ENCODE data around the gene PTPRN2. TPM values are rescaled to one million over a fixed set of nuclear protein-coding genes. Genes with fewer than 3 reads are reported as not detected.

PTPRN2 gene
- polyA plus RNA-seq, 4 donors = 1.6 to 11.7 (median 4.0) TPM

DNA sequence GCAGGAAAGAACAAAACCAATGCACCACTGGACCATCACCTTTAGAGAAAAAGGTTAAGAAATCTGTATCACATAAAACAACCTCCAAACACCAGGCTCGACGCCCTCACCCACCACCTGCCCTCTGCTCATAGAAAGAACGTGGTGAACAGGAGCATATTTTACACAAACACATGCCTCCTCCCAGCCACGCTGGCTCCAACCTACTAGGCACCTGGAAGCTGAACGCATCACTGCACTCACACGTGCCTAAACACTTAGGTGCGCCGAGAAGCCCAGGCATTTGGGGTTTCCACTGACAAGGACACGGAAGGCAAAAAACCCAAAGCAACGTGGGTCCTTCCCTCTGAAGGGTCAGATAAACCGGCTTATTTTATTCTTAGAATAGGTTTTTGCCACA is 56.0 kb downstream of the PTPRN2 start:
- Histone ChIP-seq H3K9me3 (ENCODE audit: control insufficient read depth in 2 of 2, insufficient read depth in 1 of 2, low read depth in 1 of 2, low read length in 1 of 2) (no peaks in the 10 kb centered on the region), H3K27me3 (ENCODE audit: control insufficient read depth in 3 of 3, insufficient read depth in 3 of 3, low read length in 3 of 3) (no peaks in the 10 kb centered on the region), H3K4me1 (ENCODE audit: control insufficient read depth in 3 of 3, insufficient read depth in 2 of 3, low read depth in 1 of 3, low read length in 2 of 3) (no peaks in the 10 kb centered on the region), H3K36me3 (ENCODE audit: control insufficient read depth in 3 of 3, insufficient read depth in 2 of 3, low read depth in 1 of 3, low read length in 3 of 3) (no peaks in the 10 kb centered on the region), H3K27ac (ENCODE audit: low read depth in 1 of 3, low read length in 2 of 3) (no peak overlapping the region), H3K4me3 (ENCODE audit: low read depth in 1 of 3, low read length in 3 of 3) (no peak overlapping the region)
- WGBS, 3 donors = 78 to 81% (median 80%) methylated on average over 11 of the region's 11 CpGs
- FAIRE-seq (no peak), DNase-seq (no peak)

DNA sequence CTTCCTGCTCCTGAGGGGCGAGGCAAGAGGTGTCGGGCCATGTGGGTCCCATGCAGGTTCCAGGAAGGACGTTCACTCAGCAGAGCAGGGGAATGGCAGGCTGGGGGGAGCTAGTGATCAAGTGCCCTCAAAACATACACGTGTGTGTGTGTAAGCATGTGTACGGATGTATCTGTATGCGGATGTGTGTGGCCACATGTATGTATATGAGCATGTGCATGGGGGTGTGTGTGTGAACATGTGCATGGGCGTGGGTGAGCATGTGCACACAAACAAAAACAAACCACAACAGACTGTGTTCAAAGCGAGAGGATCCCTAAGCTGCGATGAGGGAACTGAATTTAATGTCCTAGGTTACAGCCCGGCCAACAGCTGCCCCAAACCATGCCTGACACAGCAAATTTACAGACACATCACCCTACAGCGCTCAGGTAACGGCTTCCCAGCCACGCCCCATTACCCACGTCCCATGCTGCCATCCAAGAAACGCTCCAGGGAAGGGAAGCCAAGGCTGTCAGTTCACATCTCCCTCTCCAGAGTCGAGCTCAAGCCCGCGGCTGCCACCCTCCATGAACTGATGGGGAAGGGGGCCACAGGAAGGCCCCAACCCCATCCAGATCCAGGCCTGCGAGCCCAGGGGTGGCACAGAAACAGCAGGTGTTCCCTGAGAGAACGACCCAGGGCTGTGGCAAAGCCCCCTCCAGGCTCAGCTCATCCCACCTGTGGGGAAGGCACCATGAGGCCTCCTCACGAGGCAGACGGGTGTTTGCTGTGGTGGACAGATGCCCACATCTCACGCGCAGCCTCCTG is 56.6 kb downstream of the PTPRN2 start:
- 75 to 78% (median 78%) methylated on average over 24 of the region's 24 CpGs for WGBS, 3 donors
- no peak overlapping the region for H3K4me3 ChIP-seq (ENCODE audit: low read depth in 1 of 3, low read length in 3 of 3)
- no peaks in the 10 kb centered on the region for H3K27me3 ChIP-seq (ENCODE audit: control insufficient read depth in 3 of 3, insufficient read depth in 3 of 3, low read length in 3 of 3)
- DNase-seq (no peak), FAIRE-seq (no peak)
- no peaks in the 10 kb centered on the region for H3K9me3 ChIP-seq (ENCODE audit: control insufficient read depth in 2 of 2, insufficient read depth in 1 of 2, low read depth in 1 of 2, low read length in 1 of 2)
- no peaks in the 10 kb centered on the region for H3K4me1 ChIP-seq (ENCODE audit: control insufficient read depth in 3 of 3, insufficient read depth in 2 of 3, low read depth in 1 of 3, low read length in 2 of 3)
- H3K27ac ChIP-seq (ENCODE audit: low read depth in 1 of 3, low read length in 2 of 3) = no peak overlapping the region
- no peaks in the 10 kb centered on the region for H3K36me3 ChIP-seq (ENCODE audit: control insufficient read depth in 3 of 3, insufficient read depth in 2 of 3, low read depth in 1 of 3, low read length in 3 of 3)

DNA sequence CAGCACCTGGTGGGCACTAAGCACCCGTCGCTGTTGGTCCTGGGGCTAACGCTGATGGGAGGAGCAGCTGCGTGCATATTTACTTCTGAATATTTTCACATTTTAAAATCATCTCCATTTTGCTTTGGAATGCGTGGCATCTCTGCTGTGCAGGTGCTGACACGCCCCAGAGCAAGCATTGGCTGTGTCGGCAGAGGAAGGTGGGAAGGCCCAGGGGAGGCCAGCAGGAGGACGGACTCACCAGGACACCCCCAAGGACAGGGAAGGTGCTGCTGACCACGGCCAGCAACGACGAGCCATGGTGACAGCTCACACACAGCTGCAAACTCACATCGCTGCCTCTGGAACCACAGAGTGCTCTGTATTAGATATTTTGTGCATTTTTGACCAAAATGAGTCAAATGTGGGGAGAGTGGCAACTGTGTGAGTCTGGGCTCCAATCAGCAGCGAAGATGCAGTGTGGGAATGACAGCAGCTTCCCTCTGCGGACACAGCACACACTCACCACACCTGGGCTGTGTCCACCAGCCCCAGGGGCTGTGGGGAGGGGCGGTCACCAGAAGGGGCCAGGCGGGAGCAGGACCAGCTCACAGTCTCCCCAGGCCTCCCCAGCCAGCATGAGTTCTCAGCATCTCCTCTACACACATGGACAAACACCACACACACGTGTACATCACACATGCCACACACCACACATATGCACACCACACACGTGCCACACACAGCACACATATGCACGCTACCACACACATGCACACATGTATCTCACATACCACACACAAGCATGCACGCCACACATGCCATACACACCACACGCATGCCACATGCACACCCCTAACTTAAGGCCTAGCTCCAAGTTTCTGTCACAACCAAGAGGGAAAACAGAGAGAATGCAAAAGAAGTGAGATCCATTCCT is 58.2 kb downstream of the PTPRN2 start:
- Histone ChIP-seq H3K4me1 (ENCODE audit: control insufficient read depth in 3 of 3, insufficient read depth in 2 of 3, low read depth in 1 of 3, low read length in 2 of 3) (no peaks in the 10 kb centered on the region), H3K9me3 (ENCODE audit: control insufficient read depth in 2 of 2, insufficient read depth in 1 of 2, low read depth in 1 of 2, low read length in 1 of 2) (no peaks in the 10 kb centered on the region), H3K27ac (ENCODE audit: low read depth in 1 of 3, low read length in 2 of 3) (no peak overlapping the region), H3K27me3 (ENCODE audit: control insufficient read depth in 3 of 3, insufficient read depth in 3 of 3, low read length in 3 of 3) (no peaks in the 10 kb centered on the region), H3K4me3 (ENCODE audit: low read depth in 1 of 3, low read length in 3 of 3) (no peak overlapping the region), H3K36me3 (ENCODE audit: control insufficient read depth in 3 of 3, insufficient read depth in 2 of 3, low read depth in 1 of 3, low read length in 3 of 3) (no peaks in the 10 kb centered on the region)
- WGBS, 3 donors = 71 to 79% (median 72%) methylated on average over 21 of the region's 21 CpGs
- no peak for FAIRE-seq
- no peak for DNase-seq

GRCh38 chr7:158527915-158528502 is 59.6 kb downstream of the PTPRN2 start:
- Histone ChIP-seq H3K4me3 (ENCODE audit: low read depth in 1 of 3, low read length in 3 of 3) (no peak overlapping the region), H3K36me3 (ENCODE audit: control insufficient read depth in 3 of 3, insufficient read depth in 2 of 3, low read depth in 1 of 3, low read length in 3 of 3) (no peaks in the 10 kb centered on the region), H3K27me3 (ENCODE audit: control insufficient read depth in 3 of 3, insufficient read depth in 3 of 3, low read length in 3 of 3) (no peaks in the 10 kb centered on the region), H3K9me3 (ENCODE audit: control insufficient read depth in 2 of 2, insufficient read depth in 1 of 2, low read depth in 1 of 2, low read length in 1 of 2) (peaks cover 0 to 2% of the 10 kb centered on the region in 2 donors), H3K27ac (ENCODE audit: low read depth in 1 of 3, low read length in 2 of 3) (no peak overlapping the region), H3K4me1 (ENCODE audit: control insufficient read depth in 3 of 3, insufficient read depth in 2 of 3, low read depth in 1 of 3, low read length in 2 of 3) (no peaks in the 10 kb centered on the region)
- WGBS, 3 donors = 72 to 82% (median 80%) methylated on average over 14 of the region's 14 CpGs
- FAIRE-seq (no peak), DNase-seq (no peak)

- H3K36me3 ChIP-seq (ENCODE audit: control insufficient read depth in 3 of 3, insufficient read depth in 2 of 3, low read depth in 1 of 3, low read length in 3 of 3) = no peaks in the 10 kb centered on the region
- no peak overlapping the region for H3K4me3 ChIP-seq (ENCODE audit: low read depth in 1 of 3, low read length in 3 of 3)
- no peaks in the 10 kb centered on the region for H3K4me1 ChIP-seq (ENCODE audit: control insufficient read depth in 3 of 3, insufficient read depth in 2 of 3, low read depth in 1 of 3, low read length in 2 of 3)
- DNase-seq = no peak
- H3K9me3 ChIP-seq (ENCODE audit: control insufficient read depth in 2 of 2, insufficient read depth in 1 of 2, low read depth in 1 of 2, low read length in 1 of 2) = peaks cover 0 to 7% of the 10 kb centered on the region in 2 donors
- no peak overlapping the region for H3K27ac ChIP-seq (ENCODE audit: low read depth in 1 of 3, low read length in 2 of 3)
- WGBS, 3 donors = 75 to 82% (median 76%) methylated on average over 10 of the region's 10 CpGs
- no peak for FAIRE-seq
- no peaks in the 10 kb centered on the region for H3K27me3 ChIP-seq (ENCODE audit: control insufficient read depth in 3 of 3, insufficient read depth in 3 of 3, low read length in 3 of 3)
Observed at GRCh38 chr7:158527495-158527894, 60.1 kb downstream of the PTPRN2 start.

- 84 to 89% (median 89%) methylated on average over 16 to 18 of the region's 18 CpGs for WGBS, 3 donors
- H3K36me3 ChIP-seq (ENCODE audit: control insufficient read depth in 3 of 3, insufficient read depth in 2 of 3, low read depth in 1 of 3, low read length in 3 of 3) = no peaks in the 10 kb centered on the region
- no peaks in the 10 kb centered on the region for H3K27me3 ChIP-seq (ENCODE audit: control insufficient read depth in 3 of 3, insufficient read depth in 3 of 3, low read length in 3 of 3)
- H3K4me1 ChIP-seq (ENCODE audit: control insufficient read depth in 3 of 3, insufficient read depth in 2 of 3, low read depth in 1 of 3, low read length in 2 of 3) = no peaks in the 10 kb centered on the region
- DNase-seq (no peak), FAIRE-seq (no peak)
- H3K9me3 ChIP-seq (ENCODE audit: control insufficient read depth in 2 of 2, insufficient read depth in 1 of 2, low read depth in 1 of 2, low read length in 1 of 2) = peaks cover 0 to 9% of the 10 kb centered on the region in 2 donors
- no peak overlapping the region for H3K4me3 ChIP-seq (ENCODE audit: low read depth in 1 of 3, low read length in 3 of 3)
- H3K27ac ChIP-seq (ENCODE audit: low read depth in 1 of 3, low read length in 2 of 3) = no peak overlapping the region
Observed at GRCh38 chr7:158527038-158527437, 60.6 kb downstream of the PTPRN2 start.

DNA sequence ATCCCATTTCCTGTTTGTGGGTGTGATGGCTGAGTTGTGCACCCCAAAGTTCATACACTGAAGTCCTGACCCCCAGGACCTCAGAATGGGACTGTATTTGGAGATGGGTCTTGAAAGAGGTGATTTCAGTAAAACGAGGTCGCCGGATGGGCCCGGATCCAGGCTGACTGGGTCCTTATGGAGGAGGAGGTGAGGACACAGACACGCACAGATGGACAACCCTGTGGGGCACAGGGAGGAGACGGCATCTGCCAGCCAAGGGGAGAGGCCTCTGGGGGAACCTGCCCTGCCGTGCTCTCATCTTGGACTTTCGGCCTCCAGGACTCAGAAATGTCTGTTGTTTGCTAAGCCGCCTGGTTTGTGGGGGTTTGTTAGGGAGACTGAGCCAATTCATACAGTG is 61.1 kb downstream of the PTPRN2 start:
- no peak for DNase-seq
- H3K36me3 ChIP-seq (ENCODE audit: control insufficient read depth in 3 of 3, insufficient read depth in 2 of 3, low read depth in 1 of 3, low read length in 3 of 3) = no peaks in the 10 kb centered on the region
- H3K9me3 ChIP-seq (ENCODE audit: control insufficient read depth in 2 of 2, insufficient read depth in 1 of 2, low read depth in 1 of 2, low read length in 1 of 2) = peaks cover 0 to 12% of the 10 kb centered on the region in 2 donors
- no peak for FAIRE-seq
- no peak overlapping the region for H3K4me3 ChIP-seq (ENCODE audit: low read depth in 1 of 3, low read length in 3 of 3)
- H3K27ac ChIP-seq (ENCODE audit: low read depth in 1 of 3, low read length in 2 of 3) = no peak overlapping the region
- WGBS, 3 donors = 83 to 90% (median 87%) methylated on average over 9 of the region's 9 CpGs
- H3K4me1 ChIP-seq (ENCODE audit: control insufficient read depth in 3 of 3, insufficient read depth in 2 of 3, low read depth in 1 of 3, low read length in 2 of 3) = no peaks in the 10 kb centered on the region
- no peaks in the 10 kb centered on the region for H3K27me3 ChIP-seq (ENCODE audit: control insufficient read depth in 3 of 3, insufficient read depth in 3 of 3, low read length in 3 of 3)

GRCh38 chr7:158525648-158526484 is 61.8 kb downstream of the PTPRN2 start:
- 82 to 85% (median 83%) methylated on average over 27 to 29 of the region's 29 CpGs for WGBS, 3 donors

More at GRCh38 chr7:158525648-158526484, 61.8 kb downstream of the PTPRN2 start:
- Histone ChIP-seq H3K9me3 (ENCODE audit: control insufficient read depth in 2 of 2, insufficient read depth in 1 of 2, low read depth in 1 of 2, low read length in 1 of 2) (peaks cover 0 to 12% of the 10 kb centered on the region in 2 donors), H3K4me1 (ENCODE audit: control insufficient read depth in 3 of 3, insufficient read depth in 2 of 3, low read depth in 1 of 3, low read length in 2 of 3) (no peaks in the 10 kb centered on the region), H3K27ac (ENCODE audit: low read depth in 1 of 3, low read length in 2 of 3) (no peak overlapping the region), H3K4me3 (ENCODE audit: low read depth in 1 of 3, low read length in 3 of 3) (no peak overlapping the region), H3K27me3 (ENCODE audit: control insufficient read depth in 3 of 3, insufficient read depth in 3 of 3, low read length in 3 of 3) (no peaks in the 10 kb centered on the region), H3K36me3 (ENCODE audit: control insufficient read depth in 3 of 3, insufficient read depth in 2 of 3, low read depth in 1 of 3, low read length in 3 of 3) (no peaks in the 10 kb centered on the region)
- DNase-seq (no peak), FAIRE-seq (no peak)
